Chondrocyte (in vitro differentiated cells): ENCODE results near the gene MTHFS. TPM values are rescaled to one million over a fixed set of nuclear protein-coding genes. Genes with fewer than 3 reads are reported as not detected.
"Not testable (repeated sequence)": the region's sequence is repeated elsewhere in the genome, so short reads cannot be mapped to it uniquely, and the experiment has no call there.

Experiments used
- DNase-seq: peaks from one replicate; pipeline ENCODE4 v3.0.0; 2021; ENCODE audit warnings: mixed read lengths, low spot score
- H3K27ac Mint-ChIP-seq: one replicate; pipeline ENCODE4 v1.8.0; 2021; ENCODE audit warnings: mild to moderate bottlenecking, moderate library complexity, mixed read lengths; ENCODE audit not compliant: unreplicated experiment
- H3K27me3 Mint-ChIP-seq: 2 replicates; pipeline ENCODE4 v1.8.0; 2021; ENCODE audit warnings: low read depth, mixed read lengths
- H3K36me3 Mint-ChIP-seq: 2 replicates; pipeline ENCODE4 v1.8.0; 2021; ENCODE audit warnings: low read depth, mixed read lengths
- H3K4me1 Mint-ChIP-seq: 2 replicates; pipeline ENCODE4 v1.8.0; 2021; ENCODE audit warnings: low read depth, mild to moderate bottlenecking, mixed read lengths
- H3K4me3 Mint-ChIP-seq: one replicate; pipeline ENCODE4 v1.8.0; 2021; ENCODE audit warnings: mild to moderate bottlenecking, moderate library complexity, mixed read lengths; ENCODE audit not compliant: unreplicated experiment
- H3K9me3 Mint-ChIP-seq: 2 replicates; pipeline ENCODE4 v1.8.0; 2021; ENCODE audit warnings: low read depth, mixed read lengths
- total RNA-seq: library from RNA; stranded (reverse); gene quantifications from 3 replicates; pipeline ENCODE4 v1.2.1, GENCODE V29; 2021
- TF ChIP-seq, protein P1 (sequence below): fragments of 200-600 bp; sonication (generic); IDR thresholded peaks from 2 replicates; pipeline ENCODE4 v1.5.0; 2021; ENCODE audit warnings: antibody characterized with exemption, mild to moderate bottlenecking, moderate library complexity

MTHFS gene
- total RNA-seq, 1 donor from 2014 or later: 12.9 TPM

DNA sequence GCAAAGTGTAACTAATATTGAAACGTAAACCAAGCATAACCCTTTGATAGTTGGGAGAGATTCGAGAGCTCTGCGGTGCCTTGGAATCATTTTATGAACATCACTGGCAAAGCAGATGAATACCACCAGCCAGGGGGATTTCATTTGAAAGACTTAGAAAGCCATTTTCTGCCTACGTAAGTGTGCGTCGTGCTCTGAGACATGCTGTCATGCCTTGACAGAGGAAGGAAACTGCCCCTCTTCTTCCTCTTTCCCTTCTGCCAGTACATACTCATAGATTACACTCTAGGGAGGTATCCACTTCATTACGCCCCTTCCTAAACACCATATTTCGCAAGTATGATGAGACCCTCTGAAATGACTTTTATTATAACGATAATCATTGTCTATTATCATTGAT is 3.3 kb upstream of the MTHFS start:
- Mint-ChIP-seq H3K9me3 (no peaks in the 10 kb centered on the region), H3K36me3 (peaks cover 3% of the 10 kb centered on the region), H3K4me3 (no peak overlapping the region), H3K4me1 (peaks cover 35% of the 10 kb centered on the region), H3K27ac (no peak overlapping the region), H3K27me3 (no peaks in the 10 kb centered on the region)
- TF ChIP-seq, protein P1, sequence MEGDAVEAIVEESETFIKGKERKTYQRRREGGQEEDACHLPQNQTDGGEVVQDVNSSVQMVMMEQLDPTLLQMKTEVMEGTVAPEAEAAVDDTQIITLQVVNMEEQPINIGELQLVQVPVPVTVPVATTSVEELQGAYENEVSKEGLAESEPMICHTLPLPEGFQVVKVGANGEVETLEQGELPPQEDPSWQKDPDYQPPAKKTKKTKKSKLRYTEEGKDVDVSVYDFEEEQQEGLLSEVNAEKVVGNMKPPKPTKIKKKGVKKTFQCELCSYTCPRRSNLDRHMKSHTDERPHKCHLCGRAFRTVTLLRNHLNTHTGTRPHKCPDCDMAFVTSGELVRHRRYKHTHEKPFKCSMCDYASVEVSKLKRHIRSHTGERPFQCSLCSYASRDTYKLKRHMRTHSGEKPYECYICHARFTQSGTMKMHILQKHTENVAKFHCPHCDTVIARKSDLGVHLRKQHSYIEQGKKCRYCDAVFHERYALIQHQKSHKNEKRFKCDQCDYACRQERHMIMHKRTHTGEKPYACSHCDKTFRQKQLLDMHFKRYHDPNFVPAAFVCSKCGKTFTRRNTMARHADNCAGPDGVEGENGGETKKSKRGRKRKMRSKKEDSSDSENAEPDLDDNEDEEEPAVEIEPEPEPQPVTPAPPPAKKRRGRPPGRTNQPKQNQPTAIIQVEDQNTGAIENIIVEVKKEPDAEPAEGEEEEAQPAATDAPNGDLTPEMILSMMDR: no peak
- DNase-seq: no peak

- not testable (repeated sequence) for DNase-seq, H3K9me3 Mint-ChIP-seq, H3K27me3 Mint-ChIP-seq, H3K4me3 Mint-ChIP-seq, H3K36me3 Mint-ChIP-seq
- H3K4me1 Mint-ChIP-seq: peaks cover 30% of the 10 kb centered on the region
- peak overlapping the region; percentile 76 for H3K27ac Mint-ChIP-seq
Observed at GRCh38 chr15:79898786-79899185, 2.0 kb upstream of the MTHFS start.

GRCh38 chr15:79898369-79898768 is 1.6 kb upstream of the MTHFS start:
- no peak overlapping the region for H3K4me3 Mint-ChIP-seq
- peak overlapping the region; percentile 76 for H3K27ac Mint-ChIP-seq
- H3K4me1 Mint-ChIP-seq: peaks cover 28% of the 10 kb centered on the region
- TF ChIP-seq, protein P1: no peak
- peaks cover 3% of the 10 kb centered on the region for H3K36me3 Mint-ChIP-seq
- no peaks in the 10 kb centered on the region for H3K27me3 Mint-ChIP-seq
- H3K9me3 Mint-ChIP-seq: no peaks in the 10 kb centered on the region
- DNase-seq: no peak

DNA sequence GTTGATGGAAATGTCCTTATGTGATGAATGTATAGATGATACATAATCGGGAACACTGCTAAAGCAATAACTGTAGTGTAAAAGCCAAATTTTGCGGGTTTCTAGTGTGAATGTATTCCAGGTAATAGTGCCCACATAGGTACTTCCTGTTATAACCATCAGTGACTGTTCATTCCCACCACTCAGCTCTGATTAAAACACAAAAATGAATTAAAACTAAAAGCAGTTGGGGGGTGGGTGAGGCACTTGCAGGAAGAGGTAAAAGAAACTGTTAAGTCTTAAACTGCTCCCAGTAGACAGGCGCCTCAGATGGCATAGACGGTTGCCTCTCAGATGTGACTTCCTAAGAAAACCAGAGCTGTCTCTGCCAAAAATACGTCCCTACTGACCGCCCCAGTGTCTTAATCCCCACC is 893 bp upstream of the MTHFS start:
- no peaks in the 10 kb centered on the region for H3K9me3 Mint-ChIP-seq
- no peaks in the 10 kb centered on the region for H3K27me3 Mint-ChIP-seq
- H3K4me3 Mint-ChIP-seq: peak overlapping the region; percentile 73
- no peak for DNase-seq
- H3K27ac Mint-ChIP-seq: peak overlapping the region; percentile 22
- H3K36me3 Mint-ChIP-seq: peaks cover 3% of the 10 kb centered on the region
- TF ChIP-seq, protein P1: no peak
- H3K4me1 Mint-ChIP-seq: peaks cover 28% of the 10 kb centered on the region

- TF ChIP-seq, protein P1: no peak
- H3K36me3 Mint-ChIP-seq: peaks cover 2% of the 10 kb centered on the region
- H3K4me1 Mint-ChIP-seq: peaks cover 28% of the 10 kb centered on the region
- no peaks in the 10 kb centered on the region for H3K27me3 Mint-ChIP-seq
- H3K9me3 Mint-ChIP-seq: no peaks in the 10 kb centered on the region
- peak overlapping the region; percentile 73 for H3K4me3 Mint-ChIP-seq
- peak overlapping the region; percentile 84 for H3K27ac Mint-ChIP-seq
- no peak for DNase-seq
Observed at GRCh38 chr15:79897380-79897678, 515 bp upstream of the MTHFS start.

GRCh38 chr15:79896131-79896633 is 632 bp downstream of the MTHFS start:
- TF ChIP-seq, protein P1: no peak
- H3K4me1 Mint-ChIP-seq: peaks cover 28% of the 10 kb centered on the region

More at GRCh38 chr15:79896131-79896633, 632 bp downstream of the MTHFS start:
- Mint-ChIP-seq H3K27ac (peak overlapping the region; percentile 96), H3K4me3 (peak overlapping the region; percentile 97), H3K36me3 (peaks cover 1% of the 10 kb centered on the region), H3K9me3 (no peaks in the 10 kb centered on the region), H3K27me3 (no peaks in the 10 kb centered on the region)
- no peak for DNase-seq
